ENCODE results near the gene FRRS1. TPM values are rescaled to one million over a fixed set of nuclear protein-coding genes. Genes with fewer than 3 reads are reported as not detected.

FRRS1 gene
- total RNA-seq, 1 donor from 2014 or later, result 0.32 TPM

GRCh38 chr1:99776120-99776519, 9.7 kb upstream of the FRRS1 start:
- H3K36me3 ChIP-seq, result no peaks in the 10 kb centered on the region
- no peak for TF ChIP-seq CTCF (IDR thresholded peaks at IDR 0.05)
- no peaks in the 10 kb centered on the region for H3K9me3 ChIP-seq
- H3K27ac ChIP-seq, result no peak overlapping the region
- intact Hi-C loops (cut with DNase I), result no loop called here
- H3K4me3 ChIP-seq, result no peak overlapping the region
- peaks cover 0 to 8% of the 10 kb centered on the region in 2 donors for H3K4me1 ChIP-seq
- no peak for DNase-seq (ENCODE audit: low spot score in 2 of 2)
- H3K27me3 ChIP-seq, result no peaks in the 10 kb centered on the region

DNA sequence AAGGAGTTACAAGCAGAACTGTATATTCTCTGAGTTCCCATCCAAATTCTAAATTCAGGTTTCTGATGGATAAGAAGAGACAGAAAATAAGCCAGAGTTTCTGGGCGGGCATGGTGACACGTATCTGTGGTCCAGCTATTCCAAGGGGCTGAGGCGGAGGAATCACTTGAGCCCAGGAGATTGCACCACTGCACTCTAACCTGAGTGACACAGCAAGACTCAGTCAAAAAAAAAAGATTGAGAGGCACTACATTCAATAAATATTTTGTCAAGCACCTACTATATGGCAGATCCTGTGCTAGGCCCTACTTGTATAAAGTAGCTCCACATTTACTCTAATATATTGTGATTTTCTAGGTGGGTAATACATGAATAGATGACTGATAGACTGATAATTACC, 6.4 kb upstream of the FRRS1 start:
- Histone ChIP-seq H3K27me3 (no peaks in the 10 kb centered on the region), H3K27ac (no peak overlapping the region), H3K36me3 (no peaks in the 10 kb centered on the region), H3K4me3 (no peak overlapping the region), H3K9me3 (no peaks in the 10 kb centered on the region), H3K4me1 (peaks cover 0 to 17% of the 10 kb centered on the region in 2 donors)
- DNase-seq (ENCODE audit: low spot score in 2 of 2), result no peak
- no peak for TF ChIP-seq CTCF (IDR thresholded peaks at IDR 0.05)
- intact Hi-C loops (cut with DNase I), result no loop called here

DNA sequence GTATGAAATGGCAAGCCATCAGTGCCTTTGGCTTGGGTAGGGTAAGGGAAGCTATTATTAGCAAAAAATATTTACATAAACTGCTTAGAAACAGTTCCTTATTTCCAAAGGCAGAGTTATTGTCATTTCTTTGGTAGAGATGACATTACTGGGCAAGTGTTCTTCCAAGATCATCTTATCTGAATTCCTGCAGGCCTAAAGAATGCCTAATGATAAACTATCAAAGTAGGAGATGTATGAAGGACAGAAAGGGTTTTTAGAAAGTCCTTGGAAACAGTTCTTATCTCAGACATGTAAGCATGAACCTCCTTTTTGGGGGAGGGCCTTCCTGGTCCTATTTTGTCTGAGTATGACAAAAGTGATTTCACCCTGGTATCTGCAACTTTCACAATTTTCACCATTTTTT, 5.1 kb upstream of the FRRS1 start:
- Histone ChIP-seq H3K27ac (peak overlapping the region in 1 of 2 donors; percentile 43), H3K4me1 (peaks cover 0 to 27% of the 10 kb centered on the region in 2 donors), H3K27me3 (no peaks in the 10 kb centered on the region), H3K36me3 (no peaks in the 10 kb centered on the region), H3K9me3 (no peaks in the 10 kb centered on the region), H3K4me3 (no peak overlapping the region)
- intact Hi-C loops (cut with DNase I), result no loop called here
- no peak for DNase-seq (ENCODE audit: low spot score in 2 of 2)
- TF ChIP-seq CTCF (IDR thresholded peaks at IDR 0.05), result no peak

DNA sequence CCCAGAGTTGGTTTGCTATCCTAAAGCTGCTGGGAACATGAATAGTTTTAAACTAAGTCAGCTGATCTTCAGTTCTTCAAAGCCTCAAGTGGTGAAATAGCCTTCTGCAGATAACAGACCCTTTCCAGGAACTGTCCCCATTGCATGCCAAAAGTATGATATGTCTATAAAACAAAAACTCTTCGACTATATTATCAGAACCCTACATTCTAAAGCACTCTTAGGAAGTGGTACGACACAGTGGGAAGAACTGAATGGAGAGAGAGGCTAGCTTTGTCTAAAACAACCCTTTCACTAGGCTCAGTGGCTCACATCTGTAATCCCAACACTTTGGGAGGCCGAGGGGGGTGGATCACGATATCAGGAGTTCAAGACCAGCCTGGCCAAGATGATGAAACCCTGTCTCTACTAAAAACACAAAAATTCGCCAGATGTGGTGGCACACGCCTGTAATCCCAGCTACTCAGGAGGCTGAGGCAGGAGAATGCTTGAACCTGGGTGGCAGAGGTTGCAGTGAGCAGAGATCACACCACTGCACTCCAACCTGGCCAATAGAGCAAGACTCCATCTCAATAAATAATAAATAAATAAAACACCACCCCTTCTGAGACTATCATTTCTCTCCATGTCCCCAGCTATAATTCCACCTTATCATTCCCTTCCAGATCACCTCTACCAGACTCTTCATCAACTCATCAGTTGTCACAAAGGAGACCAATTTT, 2.2 kb upstream of the FRRS1 start:
- no peaks in the 10 kb centered on the region for H3K9me3 ChIP-seq
- intact Hi-C loops (cut with DNase I), result no loop called here
- H3K36me3 ChIP-seq, result no peaks in the 10 kb centered on the region
- no peak for DNase-seq (ENCODE audit: low spot score in 2 of 2)
- H3K4me1 ChIP-seq, result peaks cover 0 to 30% of the 10 kb centered on the region in 2 donors
- peak overlapping the region in 1 of 2 donors; percentile 14 for H3K27ac ChIP-seq
- H3K27me3 ChIP-seq, result no peaks in the 10 kb centered on the region
- no peak for TF ChIP-seq CTCF (IDR thresholded peaks at IDR 0.05)
- H3K4me3 ChIP-seq, result no peak overlapping the region

DNA sequence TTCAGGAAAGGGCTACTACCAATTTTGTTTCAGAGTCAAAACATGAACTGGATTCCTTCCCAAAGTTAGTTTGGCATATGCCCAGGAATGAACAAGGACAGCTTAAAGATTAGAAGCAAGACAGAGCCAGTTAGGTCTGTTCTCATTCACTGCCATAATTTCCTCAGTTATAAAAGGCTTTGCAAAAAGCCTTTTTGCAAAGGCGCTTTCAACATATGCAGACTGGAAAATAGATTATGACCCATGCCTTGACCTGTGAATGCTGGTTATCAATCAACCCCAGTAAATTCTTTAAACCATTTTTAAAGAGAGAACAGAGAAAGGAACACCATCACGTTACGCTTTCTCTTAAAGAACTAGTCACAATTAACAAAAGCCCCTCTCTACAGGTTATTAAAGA, 1.7 kb upstream of the FRRS1 start:
- no peaks in the 10 kb centered on the region for H3K36me3 ChIP-seq
- H3K9me3 ChIP-seq, result no peaks in the 10 kb centered on the region
- peak overlapping the region in 1 of 2 donors; percentile 14 for H3K27ac ChIP-seq
- peaks cover 0 to 32% of the 10 kb centered on the region in 2 donors for H3K4me1 ChIP-seq
- H3K27me3 ChIP-seq, result no peaks in the 10 kb centered on the region
- intact Hi-C loops (cut with DNase I), result no loop called here
- no peak overlapping the region for H3K4me3 ChIP-seq
- DNase-seq (ENCODE audit: low spot score in 2 of 2), result no peak
- TF ChIP-seq CTCF (IDR thresholded peaks at IDR 0.05), result no peak

Data from ascending aorta (tissue), 2 donors.